GM18858 (cell line): ENCODE measurements around the gene NSMCE1.

Source experiments
- ATAC-seq: cut with Tn5 transposase; IDR thresholded peaks from one replicate; pipeline ENCODE4 v1.9.1; 2021; ENCODE audit not compliant: unreplicated experiment

The NSMCE1 gene

GRCh38 chr16:27268376-27269299 lies at the start of gene NSMCE1:
Gene NSMCE1 (minus strand): TSS chr16:27268772. CDS start chr16:27257570, 11,202 bp downstream.
- ATAC-seq = peak; percentile 84

GRCh38 chr16:27317738-27318391 lies 49.3 kb upstream of the NSMCE1 start:
- ATAC-seq = no peak

- ATAC-seq = no peak
These were observed 48.7 kb upstream of the NSMCE1 start for GRCh38 chr16:27317320-27317719.

- ATAC-seq = no peak
These were observed 47.6 kb upstream of the NSMCE1 start for GRCh38 chr16:27316038-27316680.

GRCh38 chr16:27315333-27316037 lies 46.9 kb upstream of the NSMCE1 start:
- ATAC-seq = no peak

- no peak for ATAC-seq
These were observed 46.4 kb upstream of the NSMCE1 start for GRCh38 chr16:27314986-27315332.

GRCh38 chr16:27314161-27314723 lies 45.7 kb upstream of the NSMCE1 start:
- no peak for ATAC-seq

- no peak for ATAC-seq
These were observed 45.0 kb upstream of the NSMCE1 start, which contains the start of gene IL4R for GRCh38 chr16:27313422-27314160. Gene IL4R (plus strand): TSS chr16:27313974. CDS start chr16:27340204, 26,230 bp downstream.

GRCh38 chr16:27312580-27313421 lies 44.2 kb upstream of the NSMCE1 start:
- no peak for ATAC-seq

GRCh38 chr16:27311897-27312303 lies 43.3 kb upstream of the NSMCE1 start:
- no peak for ATAC-seq

- ATAC-seq = no peak
These were observed 42.9 kb upstream of the NSMCE1 start for GRCh38 chr16:27311448-27311830.

- no peak for ATAC-seq
These were observed 42.2 kb upstream of the NSMCE1 start for GRCh38 chr16:27310576-27311447.

GRCh38 chr16:27308792-27309191 lies 40.2 kb upstream of the NSMCE1 start:
- ATAC-seq = no peak

GRCh38 chr16:27305839-27306442 lies 37.4 kb upstream of the NSMCE1 start:
- ATAC-seq = no peak

GRCh38 chr16:27304881-27305745 lies 36.5 kb upstream of the NSMCE1 start:
- ATAC-seq = no peak

GRCh38 chr16:27304102-27304501 lies 35.5 kb upstream of the NSMCE1 start:
- no peak for ATAC-seq
